Measurements from ENCODE around the gene HOMER2. TPM values are rescaled to one million over a fixed set of nuclear protein-coding genes. Genes with fewer than 3 reads are reported as not detected.
A peak's percentile ranks its signal among the peaks of the same experiment; 100 is the strongest.

HOMER2 gene
- total and polyA plus RNA-seq, 2 experiments from 2014 or later, result 5.9 to 14.5 TPM

GRCh38 chr15:82921939-82922338 is 30.6 kb downstream of the HOMER2 start:
- H3K4me2 ChIP-seq, result no peak overlapping the region
- no peak for DNase-seq (ENCODE audit: low spot score)

GRCh38 chr15:82921242-82921641 is 31.3 kb downstream of the HOMER2 start:
- Histone ChIP-seq H3K9me2 (replicated peaks; ENCODE audit: insufficient read depth) (no peaks in the 10 kb centered on the region), H3K79me2 (no peaks in the 10 kb centered on the region), H3K27ac (no peak overlapping the region), H3K9me3 (ENCODE audit: low read depth) (no peaks in the 10 kb centered on the region), H3K4me2 (no peak overlapping the region), H4K20me1 (ENCODE audit: insufficient read depth, poor library complexity, severe bottlenecking) (no peaks in the 10 kb centered on the region), H3K27me3 (no peaks in the 10 kb centered on the region), H3K4me3 (no peak overlapping the region), H2AFZ (no peak overlapping the region), H3K36me3 (replicated peaks; ENCODE audit: insufficient read depth, low read depth) (no peaks in the 10 kb centered on the region), H3K4me1 (ENCODE audit: insufficient read depth) (no peaks in the 10 kb centered on the region)
- no peak for TF ChIP-seq EZH2phosphoT487 (IDR thresholded peaks at IDR 0.05; ENCODE audit: low read depth, severe bottlenecking, unreplicated experiment)
- no peak for TF ChIP-seq CTCF (IDR thresholded peaks at IDR 0.05; ENCODE audit: poor library complexity)
- TF ChIP-seq EZH2 (IDR thresholded peaks at IDR 0.05; ENCODE audit: borderline replicate concordance), result no peak
- WGBS (ENCODE audit: low lambda C conversion rate, missing lambda C conversion rate), result 74% methylated on average over 8 of the region's 8 CpGs
- no peak for DNase-seq (ENCODE audit: low spot score)

More at GRCh38 chr15:82921939-82922338, 30.6 kb downstream of the HOMER2 start:
- Histone ChIP-seq H4K20me1 (ENCODE audit: insufficient read depth, poor library complexity, severe bottlenecking) (no peaks in the 10 kb centered on the region), H3K27me3 (no peaks in the 10 kb centered on the region), H3K36me3 (replicated peaks; ENCODE audit: insufficient read depth, low read depth) (no peaks in the 10 kb centered on the region), H3K9me2 (replicated peaks; ENCODE audit: insufficient read depth) (no peaks in the 10 kb centered on the region), H3K27ac (no peak overlapping the region), H3K4me1 (ENCODE audit: insufficient read depth) (no peaks in the 10 kb centered on the region), H2AFZ (no peak overlapping the region), H3K79me2 (no peaks in the 10 kb centered on the region), H3K4me3 (no peak overlapping the region), H3K9me3 (ENCODE audit: low read depth) (no peaks in the 10 kb centered on the region)
- TF ChIP-seq CTCF (IDR thresholded peaks at IDR 0.05; ENCODE audit: poor library complexity), result no peak
- no peak for TF ChIP-seq EZH2phosphoT487 (IDR thresholded peaks at IDR 0.05; ENCODE audit: low read depth, severe bottlenecking, unreplicated experiment)
- TF ChIP-seq EZH2 (IDR thresholded peaks at IDR 0.05; ENCODE audit: borderline replicate concordance), result no peak

- Histone ChIP-seq H3K4me3 (no peak overlapping the region), H3K27me3 (no peaks in the 10 kb centered on the region), H3K27ac (no peak overlapping the region), H3K9me2 (replicated peaks; ENCODE audit: insufficient read depth) (no peaks in the 10 kb centered on the region), H3K4me2 (no peak overlapping the region), H3K9me3 (ENCODE audit: low read depth) (no peaks in the 10 kb centered on the region), H3K4me1 (ENCODE audit: insufficient read depth) (no peaks in the 10 kb centered on the region), H3K79me2 (no peaks in the 10 kb centered on the region), H3K36me3 (replicated peaks; ENCODE audit: insufficient read depth, low read depth) (no peaks in the 10 kb centered on the region), H4K20me1 (ENCODE audit: insufficient read depth, poor library complexity, severe bottlenecking) (no peaks in the 10 kb centered on the region), H2AFZ (no peak overlapping the region)
- peak; percentile 24 for DNase-seq (ENCODE audit: low spot score)
- TF ChIP-seq EZH2 (IDR thresholded peaks at IDR 0.05; ENCODE audit: borderline replicate concordance) (no peak), EZH2phosphoT487 (IDR thresholded peaks at IDR 0.05; ENCODE audit: low read depth, severe bottlenecking, unreplicated experiment) (no peak), CTCF (IDR thresholded peaks at IDR 0.05; ENCODE audit: poor library complexity) (no peak)
- 75% methylated on average over 6 of the region's 6 CpGs for WGBS (ENCODE audit: low lambda C conversion rate, missing lambda C conversion rate)
These were observed 33.2 kb downstream of the HOMER2 start for GRCh38 chr15:82919231-82919886.

All from hepatocyte (in vitro differentiated cells).